Measurements from ENCODE around the gene SCIMP. TPM values are rescaled to one million over a fixed set of nuclear protein-coding genes. Genes with fewer than 3 reads are reported as not detected.

SCIMP gene
- total RNA-seq, 1 experiment from 2014 or later = 0.67 TPM

- no peaks in the 10 kb centered on the region for H3K79me2 ChIP-seq (ENCODE audit: low read length)
- H3K27ac ChIP-seq (ENCODE audit: low read length) = no peak overlapping the region
- H3K9me3 ChIP-seq (ENCODE audit: low read length) = no peaks in the 10 kb centered on the region
- no peaks in the 10 kb centered on the region for H4K20me1 ChIP-seq (ENCODE audit: insufficient read depth, low read depth, low read length)
- no peak overlapping the region for H3K4me2 ChIP-seq (ENCODE audit: low read depth, low read length, poor library complexity, severe bottlenecking)
- no peaks in the 10 kb centered on the region for H3K27me3 ChIP-seq (ENCODE audit: low read length)
- no peaks in the 10 kb centered on the region; the same call in 1 of the 2 replicates for H3K4me1 ChIP-seq (ENCODE audit: low read length)
- no peak overlapping the region for H3K4me3 ChIP-seq (ENCODE audit: low read length)
- DNase-seq = no peak
- no peaks in the 10 kb centered on the region for H3K9me2 ChIP-seq (replicated peaks; ENCODE audit: insufficient read depth, low read length)
- no peaks in the 10 kb centered on the region for H3K36me3 ChIP-seq (ENCODE audit: insufficient read depth, low read length)
- H2AFZ ChIP-seq (ENCODE audit: low read length) = no peak overlapping the region
- H3K9ac ChIP-seq (ENCODE audit: low read length) = no peak overlapping the region
These were observed 24.6 kb downstream of the SCIMP start for GRCh38 chr17:5210091-5210490.

- H3K9me2 ChIP-seq (replicated peaks; ENCODE audit: insufficient read depth, low read length) = no peaks in the 10 kb centered on the region
- no peak for DNase-seq
- no peak overlapping the region for H3K9ac ChIP-seq (ENCODE audit: low read length)
- no peaks in the 10 kb centered on the region for H3K79me2 ChIP-seq (ENCODE audit: low read length)
- H3K27me3 ChIP-seq (ENCODE audit: low read length) = no peaks in the 10 kb centered on the region
- H3K4me3 ChIP-seq (ENCODE audit: low read length) = no peak overlapping the region
- no peaks in the 10 kb centered on the region for H3K9me3 ChIP-seq (ENCODE audit: low read length)
- H3K4me1 ChIP-seq (ENCODE audit: low read length) = no peaks in the 10 kb centered on the region; the same call in 1 of the 2 replicates
- no peak overlapping the region for H2AFZ ChIP-seq (ENCODE audit: low read length)
- no peaks in the 10 kb centered on the region for H4K20me1 ChIP-seq (ENCODE audit: insufficient read depth, low read depth, low read length)
- H3K36me3 ChIP-seq (ENCODE audit: insufficient read depth, low read length) = no peaks in the 10 kb centered on the region
- H3K27ac ChIP-seq (ENCODE audit: low read length) = no peak overlapping the region
- no peak overlapping the region for H3K4me2 ChIP-seq (ENCODE audit: low read depth, low read length, poor library complexity, severe bottlenecking)
These were observed 25.3 kb downstream of the SCIMP start for GRCh38 chr17:5209396-5209795.

GRCh38 chr17:5203908-5204294, 30.8 kb downstream of the SCIMP start:
- no peak for DNase-seq
- H3K9ac ChIP-seq (ENCODE audit: low read length) = no peak overlapping the region
- no peak overlapping the region for H2AFZ ChIP-seq (ENCODE audit: low read length)
- no peaks in the 10 kb centered on the region for H3K79me2 ChIP-seq (ENCODE audit: low read length)
- no peaks in the 10 kb centered on the region for H3K27me3 ChIP-seq (ENCODE audit: low read length)
- H3K27ac ChIP-seq (ENCODE audit: low read length) = no peak overlapping the region
- no peaks in the 10 kb centered on the region for H3K36me3 ChIP-seq (ENCODE audit: insufficient read depth, low read length)
- H3K9me2 ChIP-seq (replicated peaks; ENCODE audit: insufficient read depth, low read length) = no peaks in the 10 kb centered on the region
- no peaks in the 10 kb centered on the region for H3K4me1 ChIP-seq (ENCODE audit: low read length)
- H3K4me2 ChIP-seq (ENCODE audit: low read depth, low read length, poor library complexity, severe bottlenecking) = no peak overlapping the region
- no peaks in the 10 kb centered on the region for H3K9me3 ChIP-seq (ENCODE audit: low read length)
- H3K4me3 ChIP-seq (ENCODE audit: low read length) = no peak overlapping the region
- H4K20me1 ChIP-seq (ENCODE audit: insufficient read depth, low read depth, low read length) = no peaks in the 10 kb centered on the region

DNA sequence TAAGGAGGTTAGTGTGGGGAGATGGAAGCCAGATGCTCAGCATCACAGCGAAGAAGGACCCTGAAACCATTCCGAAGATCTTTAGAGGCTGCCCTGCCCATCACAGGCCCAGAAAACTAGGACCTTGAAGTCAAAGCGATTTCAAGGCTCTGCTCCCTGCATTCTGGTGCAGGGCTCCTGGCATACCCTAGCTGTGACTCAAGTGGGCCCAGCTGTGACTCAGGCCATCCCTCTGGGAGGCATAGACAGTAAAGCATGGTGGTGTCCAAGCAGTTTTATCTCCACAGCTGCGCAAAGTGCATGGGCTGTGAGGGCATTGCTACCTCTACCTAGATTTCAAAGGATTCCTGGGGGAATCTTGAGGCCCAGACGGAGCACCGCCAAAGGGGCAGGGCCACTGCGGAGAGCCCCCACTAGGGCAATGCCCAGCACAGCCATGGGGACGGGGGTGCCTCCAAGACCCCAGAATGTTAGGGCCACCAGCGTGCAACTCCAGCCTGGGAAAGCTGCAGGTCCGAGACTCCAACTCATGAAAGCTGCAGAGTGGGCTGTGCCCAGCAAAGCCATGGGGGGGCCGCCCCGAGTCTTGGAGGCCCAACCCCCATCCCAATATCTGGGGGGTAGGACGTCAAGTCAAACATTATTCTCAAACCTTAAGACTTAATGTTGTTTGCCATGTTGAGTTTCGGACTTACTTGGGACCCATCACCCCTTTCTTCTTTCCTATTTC, 31.3 kb downstream of the SCIMP start:
- no peak overlapping the region for H3K4me2 ChIP-seq (ENCODE audit: low read depth, low read length, poor library complexity, severe bottlenecking)
- no peaks in the 10 kb centered on the region for H3K9me2 ChIP-seq (replicated peaks; ENCODE audit: insufficient read depth, low read length)
- H3K9ac ChIP-seq (ENCODE audit: low read length) = no peak overlapping the region
- H3K36me3 ChIP-seq (ENCODE audit: insufficient read depth, low read length) = no peaks in the 10 kb centered on the region
- H3K27me3 ChIP-seq (ENCODE audit: low read length) = no peaks in the 10 kb centered on the region
- H3K9me3 ChIP-seq (ENCODE audit: low read length) = no peaks in the 10 kb centered on the region
- no peak overlapping the region for H3K4me3 ChIP-seq (ENCODE audit: low read length)
- no peaks in the 10 kb centered on the region for H4K20me1 ChIP-seq (ENCODE audit: insufficient read depth, low read depth, low read length)
- DNase-seq = no peak
- H3K4me1 ChIP-seq (ENCODE audit: low read length) = no peaks in the 10 kb centered on the region
- no peaks in the 10 kb centered on the region for H3K79me2 ChIP-seq (ENCODE audit: low read length)
- no peak overlapping the region for H2AFZ ChIP-seq (ENCODE audit: low read length)
- H3K27ac ChIP-seq (ENCODE audit: low read length) = no peak overlapping the region

- H3K36me3 ChIP-seq (ENCODE audit: insufficient read depth, low read length) = no peaks in the 10 kb centered on the region
- H3K4me2 ChIP-seq (ENCODE audit: low read depth, low read length, poor library complexity, severe bottlenecking) = no peak overlapping the region
- no peak overlapping the region for H3K9ac ChIP-seq (ENCODE audit: low read length)
- H4K20me1 ChIP-seq (ENCODE audit: insufficient read depth, low read depth, low read length) = no peaks in the 10 kb centered on the region
- no peaks in the 10 kb centered on the region for H3K79me2 ChIP-seq (ENCODE audit: low read length)
- H3K4me3 ChIP-seq (ENCODE audit: low read length) = no peak overlapping the region
- no peaks in the 10 kb centered on the region for H3K27me3 ChIP-seq (ENCODE audit: low read length)
- no peak for DNase-seq
- H3K27ac ChIP-seq (ENCODE audit: low read length) = no peak overlapping the region
- H3K4me1 ChIP-seq (ENCODE audit: low read length) = no peaks in the 10 kb centered on the region
- H3K9me3 ChIP-seq (ENCODE audit: low read length) = no peaks in the 10 kb centered on the region
- H2AFZ ChIP-seq (ENCODE audit: low read length) = no peak overlapping the region
- H3K9me2 ChIP-seq (replicated peaks; ENCODE audit: insufficient read depth, low read length) = no peaks in the 10 kb centered on the region
These were observed 33.6 kb downstream of the SCIMP start for GRCh38 chr17:5201011-5201410.

DNA sequence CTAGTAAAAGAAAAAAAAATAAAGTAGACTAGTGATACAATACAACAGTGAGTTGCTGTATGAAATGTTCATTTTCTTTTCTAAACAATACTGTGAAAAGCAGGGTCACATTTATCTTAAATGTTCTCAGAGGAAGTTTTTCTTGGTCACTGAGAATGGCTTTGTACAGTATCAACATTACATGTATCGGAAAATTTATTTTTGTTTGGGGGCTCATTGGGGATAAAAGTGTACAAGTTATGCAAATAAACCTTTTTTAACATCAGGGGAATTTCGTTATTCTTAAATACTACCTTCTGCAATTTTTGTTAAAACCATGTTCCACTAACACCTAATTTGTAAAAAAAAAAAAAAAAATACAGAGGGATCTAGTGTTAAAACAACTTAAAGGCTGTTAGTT, 34.3 kb downstream of the SCIMP start:
- Histone ChIP-seq H3K9me2 (replicated peaks; ENCODE audit: insufficient read depth, low read length) (no peaks in the 10 kb centered on the region), H3K9me3 (ENCODE audit: low read length) (no peaks in the 10 kb centered on the region), H2AFZ (ENCODE audit: low read length) (no peak overlapping the region), H3K79me2 (ENCODE audit: low read length) (no peaks in the 10 kb centered on the region), H3K27ac (ENCODE audit: low read length) (no peak overlapping the region), H3K27me3 (ENCODE audit: low read length) (no peaks in the 10 kb centered on the region), H3K4me3 (ENCODE audit: low read length) (no peak overlapping the region), H3K4me1 (ENCODE audit: low read length) (no peaks in the 10 kb centered on the region), H3K36me3 (ENCODE audit: insufficient read depth, low read length) (no peaks in the 10 kb centered on the region), H3K9ac (ENCODE audit: low read length) (no peak overlapping the region), H4K20me1 (ENCODE audit: insufficient read depth, low read depth, low read length) (no peaks in the 10 kb centered on the region), H3K4me2 (ENCODE audit: low read depth, low read length, poor library complexity, severe bottlenecking) (no peak overlapping the region)
- DNase-seq = no peak

GRCh38 chr17:5198472-5198871, 36.2 kb downstream of the SCIMP start:
- Histone ChIP-seq H3K79me2 (ENCODE audit: low read length) (no peaks in the 10 kb centered on the region), H3K27ac (ENCODE audit: low read length) (no peak overlapping the region), H3K9ac (ENCODE audit: low read length) (no peak overlapping the region), H3K36me3 (ENCODE audit: insufficient read depth, low read length) (no peaks in the 10 kb centered on the region), H3K4me2 (ENCODE audit: low read depth, low read length, poor library complexity, severe bottlenecking) (no peak overlapping the region), H3K9me2 (replicated peaks; ENCODE audit: insufficient read depth, low read length) (no peaks in the 10 kb centered on the region), H3K27me3 (ENCODE audit: low read length) (no peaks in the 10 kb centered on the region), H2AFZ (ENCODE audit: low read length) (no peak overlapping the region), H3K4me3 (ENCODE audit: low read length) (no peak overlapping the region), H3K4me1 (ENCODE audit: low read length) (no peaks in the 10 kb centered on the region), H4K20me1 (ENCODE audit: insufficient read depth, low read depth, low read length) (no peaks in the 10 kb centered on the region), H3K9me3 (ENCODE audit: low read length) (no peaks in the 10 kb centered on the region)
- DNase-seq = no peak

GRCh38 chr17:5194346-5194745, 40.3 kb downstream of the SCIMP start:
- Histone ChIP-seq H3K9me3 (ENCODE audit: low read length) (peaks cover 7% of the 10 kb centered on the region; the same call in 1 of the 2 replicates), H3K27ac (ENCODE audit: low read length) (no peak overlapping the region), H3K4me2 (ENCODE audit: low read depth, low read length, poor library complexity, severe bottlenecking) (no peak overlapping the region), H3K27me3 (ENCODE audit: low read length) (no peaks in the 10 kb centered on the region), H3K4me1 (ENCODE audit: low read length) (peaks cover 13% of the 10 kb centered on the region), H3K79me2 (ENCODE audit: low read length) (peaks cover 16% of the 10 kb centered on the region), H3K9me2 (replicated peaks; ENCODE audit: insufficient read depth, low read length) (no peaks in the 10 kb centered on the region), H3K36me3 (ENCODE audit: insufficient read depth, low read length) (peaks cover 15% of the 10 kb centered on the region), H2AFZ (ENCODE audit: low read length) (no peak overlapping the region), H3K9ac (ENCODE audit: low read length) (no peak overlapping the region), H3K4me3 (ENCODE audit: low read length) (no peak overlapping the region), H4K20me1 (ENCODE audit: insufficient read depth, low read depth, low read length) (no peaks in the 10 kb centered on the region)
- no peak for DNase-seq

Data from Karpas-422 (cell line).